A549 (cell line): ENCODE results near the gene CASTOR2.
"Not testable (repeated sequence)": the region's sequence is repeated elsewhere in the genome, so short reads cannot be mapped to it uniquely, and the experiment has no call there.

Experiments used
- CTCF ChIP-seq: fragments of >200 bp; sonication (Bioruptor Twin); formaldehyde crosslinking; IDR thresholded peaks from 3 replicates; pipeline ENCODE4 v1.5.1; 2016
- EHF ChIP-seq: fragments of 250-450 bp; sonication (Bioruptor Pico); IDR thresholded peaks from 2 replicates; pipeline ENCODE4 v1.5.0; 2020; ENCODE audit warnings: mild to moderate bottlenecking
- EP300 ChIP-seq, 2 experiments: fragments of >200 bp; sonication (Bioruptor Twin); formaldehyde crosslinking; IDR thresholded peaks; 2 replicates in 1 of 2; 3 replicates in 1 of 2; pipeline ENCODE4 v1.6.1; 2016 to 2017
- MAFK ChIP-seq: fragments of 450-650 bp; IDR thresholded peaks from 2 replicates; pipeline ENCODE4 v1.6.1; 2014; ENCODE audit not compliant: partially characterized antibody
- PBX3 ChIP-seq: IDR thresholded peaks from 2 replicates; pipeline ENCODE4 v1.6.1; 2012
- POLR2A ChIP-seq: IDR thresholded peaks from 2 replicates; pipeline ENCODE4 v1.6.1; 2012; ENCODE audit warnings: mild to moderate bottlenecking, low read length
- RCOR1 ChIP-seq: fragments of 150-350 bp; IDR thresholded peaks from 2 replicates; pipeline ENCODE4 v1.6.1; 2014; ENCODE audit warnings: antibody characterized with exemption, low read length, low read depth
- RNF2 ChIP-seq: fragments of 200-600 bp; sonication (generic); IDR thresholded peaks from 2 replicates; pipeline ENCODE4 v1.6.1; 2016; ENCODE audit warnings: low read depth, mild to moderate bottlenecking, antibody characterized with exemption, moderate library complexity, borderline replicate concordance
- SMC3 ChIP-seq: fragments of >200 bp; sonication (Bioruptor Twin); formaldehyde crosslinking; IDR thresholded peaks from 3 replicates; pipeline ENCODE4 v1.6.1; 2018; ENCODE audit warnings: inconsistent platforms

GRCh38 chr7:74922321-74922890, 42.1 kb upstream of the CASTOR2 start:
- TF ChIP-seq SMC3; EHF (CRISPR knock-in tag); CTCF; RCOR1; MAFK; POLR2A; EP300 (IDR thresholded peaks at IDR 0.05); PBX3; RNF2: not testable (repeated sequence)
